ENCODE results near the gene CHRD. TPM values are rescaled to one million over a fixed set of nuclear protein-coding genes. Genes with fewer than 3 reads are reported as not detected.

The CHRD gene
- total RNA-seq, 1 experiment from 2014 or later = not detected

GRCh38 chr3:184362668-184363546 is 16.9 kb upstream of the CHRD start:
- H3K9me3 ChIP-seq (ENCODE audit: low read length) = no peaks in the 10 kb centered on the region
- peak overlapping the region; percentile 94 for H3K27ac ChIP-seq (ENCODE audit: low read length)
- peak overlapping the region; percentile 92 for H3K9ac ChIP-seq (ENCODE audit: low read length)
- ChIA-PET POLR2A (ENCODE audit: unreplicated experiment) (interaction anchor here (0.6 kb wide), 1 partner anchor 348 kb away, joined by 6 read pairs; no protein-coding TSS in a partner anchor), CTCF (interaction anchor here (0.6 to 0.8 kb wide), 2 partner anchors 22 to 415 kb away, joined by 3 to 21 read pairs; no protein-coding TSS in a partner anchor)
- peaks cover 13% of the 10 kb centered on the region for H4K20me1 ChIP-seq (ENCODE audit: low read length)
- peaks cover 17% of the 10 kb centered on the region for H3K36me3 ChIP-seq (ENCODE audit: low read depth, low read length)
- no peaks in the 10 kb centered on the region for H3K9me2 ChIP-seq (replicated peaks; ENCODE audit: low read length)
- no peaks in the 10 kb centered on the region for H3F3A ChIP-seq (ENCODE audit: low read length, unreplicated experiment)
- peaks cover 21% of the 10 kb centered on the region for H3K4me1 ChIP-seq (ENCODE audit: insufficient read depth, low read length)
- intact Hi-C loops (cut with micrococcal nuclease) = loop anchor here (1.0 to 2.0 kb wide), 3 partner anchors 18 to 64 kb away; partner anchors contain the start of genes FAM131A and PSMD2
- peaks cover 38% of the 10 kb centered on the region for H3K79me2 ChIP-seq (ENCODE audit: low read length)
- no TSS peak for BruUV-seq (replicated peaks)
- TF ChIP-seq, protein P1, sequence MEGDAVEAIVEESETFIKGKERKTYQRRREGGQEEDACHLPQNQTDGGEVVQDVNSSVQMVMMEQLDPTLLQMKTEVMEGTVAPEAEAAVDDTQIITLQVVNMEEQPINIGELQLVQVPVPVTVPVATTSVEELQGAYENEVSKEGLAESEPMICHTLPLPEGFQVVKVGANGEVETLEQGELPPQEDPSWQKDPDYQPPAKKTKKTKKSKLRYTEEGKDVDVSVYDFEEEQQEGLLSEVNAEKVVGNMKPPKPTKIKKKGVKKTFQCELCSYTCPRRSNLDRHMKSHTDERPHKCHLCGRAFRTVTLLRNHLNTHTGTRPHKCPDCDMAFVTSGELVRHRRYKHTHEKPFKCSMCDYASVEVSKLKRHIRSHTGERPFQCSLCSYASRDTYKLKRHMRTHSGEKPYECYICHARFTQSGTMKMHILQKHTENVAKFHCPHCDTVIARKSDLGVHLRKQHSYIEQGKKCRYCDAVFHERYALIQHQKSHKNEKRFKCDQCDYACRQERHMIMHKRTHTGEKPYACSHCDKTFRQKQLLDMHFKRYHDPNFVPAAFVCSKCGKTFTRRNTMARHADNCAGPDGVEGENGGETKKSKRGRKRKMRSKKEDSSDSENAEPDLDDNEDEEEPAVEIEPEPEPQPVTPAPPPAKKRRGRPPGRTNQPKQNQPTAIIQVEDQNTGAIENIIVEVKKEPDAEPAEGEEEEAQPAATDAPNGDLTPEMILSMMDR (conservative IDR thresholded peaks at IDR 0.05; ENCODE audit: low read depth, low read length) = peak; percentile 70
- no peak for TF ChIP-seq EZH2phosphoT487 (IDR thresholded peaks at IDR 0.05; ENCODE audit: borderline replicate concordance, low read length)
- TF ChIP-seq EZH2 (IDR thresholded peaks at IDR 0.05; ENCODE audit: low read length, unreplicated experiment) = no peak
- H3K27me3 ChIP-seq (ENCODE audit: low read length) = no peaks in the 10 kb centered on the region
- peak overlapping the region; percentile 85 for H3K4me2 ChIP-seq (ENCODE audit: low read length)
- peak; percentile 99 for DNase-seq
- peak overlapping the region; percentile 77 for H2AFZ ChIP-seq (ENCODE audit: low read length)
- H3K4me3 ChIP-seq (ENCODE audit: low read length) = peak overlapping the region; percentile 84
- ATAC-seq = peak; percentile 71

- Histone ChIP-seq H3K4me1 (ENCODE audit: insufficient read depth, low read length) (peaks cover 15% of the 10 kb centered on the region), H3K27me3 (ENCODE audit: low read length) (no peaks in the 10 kb centered on the region), H3F3A (ENCODE audit: low read length, unreplicated experiment) (no peaks in the 10 kb centered on the region), H2AFZ (ENCODE audit: low read length) (no peak overlapping the region), H3K9ac (ENCODE audit: low read length) (no peak overlapping the region), H3K36me3 (ENCODE audit: low read depth, low read length) (peaks cover 26% of the 10 kb centered on the region), H3K9me3 (ENCODE audit: low read length) (no peaks in the 10 kb centered on the region), H3K79me2 (ENCODE audit: low read length) (peaks cover 24% of the 10 kb centered on the region), H3K9me2 (replicated peaks; ENCODE audit: low read length) (no peaks in the 10 kb centered on the region), H3K4me2 (ENCODE audit: low read length) (no peak overlapping the region), H4K20me1 (ENCODE audit: low read length) (peaks cover 24% of the 10 kb centered on the region), H3K4me3 (ENCODE audit: low read length) (no peak overlapping the region), H3K27ac (ENCODE audit: low read length) (no peak overlapping the region)
- DNase-seq (peak; percentile 10), ATAC-seq (no peak)
- no TSS peak for BruUV-seq (replicated peaks)
- TF ChIP-seq, protein P1 (conservative IDR thresholded peaks at IDR 0.05; ENCODE audit: low read depth, low read length) = no peak
- TF ChIP-seq EZH2 (IDR thresholded peaks at IDR 0.05; ENCODE audit: low read length, unreplicated experiment) = no peak
- no peak for TF ChIP-seq EZH2phosphoT487 (IDR thresholded peaks at IDR 0.05; ENCODE audit: borderline replicate concordance, low read length)
- ChIA-PET CTCF (no interaction called here), POLR2A (ENCODE audit: unreplicated experiment) (no interaction called here)
- intact Hi-C loops (cut with micrococcal nuclease) = no loop called here
These were observed 13.1 kb upstream of the CHRD start for GRCh38 chr3:184366619-184367289.
